Measurements from ENCODE around the gene MYO10. TPM values are rescaled to one million over a fixed set of nuclear protein-coding genes. Genes with fewer than 3 reads are reported as not detected.

Gene MYO10
- total and polyA plus RNA-seq, 2 experiments from 2014 or later, result 119 to 276 TPM

DNA sequence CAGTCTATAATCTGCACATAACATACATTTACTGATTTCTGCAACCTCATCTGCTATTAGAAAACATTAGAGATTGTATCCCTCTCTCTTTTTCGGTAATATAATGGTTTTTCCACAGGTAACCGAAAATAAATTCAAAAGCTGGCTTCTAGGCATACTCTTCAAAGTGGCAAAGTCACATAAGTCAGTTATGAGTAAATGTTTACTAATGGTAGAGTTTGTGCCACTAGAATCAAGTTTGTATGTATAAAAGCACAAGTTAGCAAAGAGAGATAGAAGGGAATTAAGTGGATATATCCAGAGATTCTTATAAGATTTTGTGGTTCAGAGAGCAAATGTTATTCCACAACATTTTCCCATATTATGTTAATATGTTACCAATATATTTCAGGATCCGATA is 86.9 kb downstream of the MYO10 start:
- H3K79me2 ChIP-seq (replicated peaks; ENCODE audit: insufficient read depth), result peaks cover 10% of the 10 kb centered on the region; the same call in 1 of the 2 replicates
- TF ChIP-seq CREB1 (CRISPR knock-in tag; IDR thresholded peaks at IDR 0.05; ENCODE audit: low read depth) (no peak), STAT1 (IDR thresholded peaks at IDR 0.05; ENCODE audit: unreplicated experiment) (no peak), EZH2phosphoT487 (IDR thresholded peaks at IDR 0.05; ENCODE audit: unreplicated experiment) (no peak), ETS1 (IDR thresholded peaks at IDR 0.05) (no peak), ZNF114 (CRISPR knock-in tag; IDR thresholded peaks at IDR 0.05) (no peak), EZH2 (IDR thresholded peaks at IDR 0.05; ENCODE audit: low read depth, unreplicated experiment) (no peak), POLR2AphosphoS5 (IDR thresholded peaks at IDR 0.05; ENCODE audit: low read depth) (no peak), ZNF462 (CRISPR knock-in tag; IDR thresholded peaks at IDR 0.05) (no peak), NANOG (IDR thresholded peaks at IDR 0.05; ENCODE audit: borderline replicate concordance) (no peak)

More for the DNA sequence above, 86.9 kb downstream of the MYO10 start:
- no peak for DNase-seq (ENCODE audit: low spot score)
- H3K4me1 ChIP-seq (ENCODE audit: insufficient read depth), result 0 out of 2 replicates have a peak, but pooled peaks cover 4% of the 10 kb centered on the region
- no peak overlapping the region for H3K4me3 Mint-ChIP-seq
- peaks cover 2% of the 10 kb centered on the region for H3K27me3 Mint-ChIP-seq (ENCODE audit: insufficient read depth, low read depth, poor library complexity)
- peaks cover 22% of the 10 kb centered on the region for H3K4me1 Mint-ChIP-seq
- H2AFZ ChIP-seq, result no peak overlapping the region
- H3K36me3 ChIP-seq (ENCODE audit: insufficient read depth), result no peaks in the 10 kb centered on the region
- H3K9me3 Mint-ChIP-seq, result no peaks in the 10 kb centered on the region
- no peaks in the 10 kb centered on the region for H3K9me2 ChIP-seq (ENCODE audit: insufficient read depth)
- no peaks in the 10 kb centered on the region for H3K36me3 Mint-ChIP-seq (ENCODE audit: low read depth)
- no peaks in the 10 kb centered on the region for H3K27me3 ChIP-seq (ENCODE audit: insufficient read depth)
- ATAC-seq, result no peak
- H3K4me2 ChIP-seq, result no peak overlapping the region
- no peaks in the 10 kb centered on the region; the same call in 1 of the 2 replicates for H4K20me1 ChIP-seq (replicated peaks; ENCODE audit: insufficient read depth)
- no peak overlapping the region for H3K4me3 ChIP-seq
- no peak overlapping the region for H3K27ac ChIP-seq (ENCODE audit: low read depth)
- no peak overlapping the region for H3K27ac Mint-ChIP-seq
- no peaks in the 10 kb centered on the region for H3F3A ChIP-seq (replicated peaks; ENCODE audit: low read depth)

Data from GM23338 (cell line).